ENCODE results near the gene IMP3. TPM values are rescaled to one million over a fixed set of nuclear protein-coding genes. Genes with fewer than 3 reads are reported as not detected.

The IMP3 gene
- total RNA-seq, 1 experiment from 2014 or later: 58.0 TPM

DNA sequence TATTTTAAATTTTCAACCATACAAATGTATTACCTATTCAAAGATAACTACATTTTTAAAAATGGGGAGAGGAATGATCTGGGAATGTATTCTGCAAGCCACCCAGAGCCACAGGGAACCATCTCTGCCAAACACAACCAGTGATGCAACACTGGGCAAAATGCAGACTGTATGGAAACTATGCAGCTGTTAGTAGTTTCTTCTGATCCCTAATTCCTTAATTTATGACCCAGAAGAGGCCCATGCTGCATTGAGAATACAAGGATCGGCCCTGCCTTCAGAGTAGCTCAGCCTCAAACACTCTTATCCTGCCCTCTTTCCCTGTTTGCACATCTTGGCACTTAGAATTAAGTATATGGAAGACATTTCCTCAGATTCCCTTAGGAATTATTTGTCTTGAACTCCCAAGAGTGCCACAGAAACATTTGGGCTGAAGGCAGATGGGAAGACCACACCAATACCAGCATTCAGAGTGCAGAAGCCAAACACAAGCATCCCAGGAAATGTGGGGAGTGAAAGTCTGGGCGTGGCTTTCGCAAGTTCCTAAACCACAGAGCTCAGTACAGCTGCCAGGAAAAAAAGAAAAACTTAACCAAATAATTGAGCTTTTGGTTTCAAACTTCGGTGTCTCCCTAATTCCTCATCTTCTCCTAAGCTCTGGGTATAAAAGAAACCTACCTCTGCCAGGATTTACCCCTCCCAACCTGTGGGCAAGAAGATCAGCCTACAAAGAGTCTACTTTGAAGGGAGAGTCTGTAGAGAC is 19.8 kb downstream of the IMP3 start:
- peaks cover 49% of the 10 kb centered on the region for H3K36me3 Mint-ChIP-seq (ENCODE audit: insufficient read depth, unreplicated experiment)
- no peaks in the 10 kb centered on the region for H3K9me3 Mint-ChIP-seq (ENCODE audit: unreplicated experiment)
- peak overlapping the region; percentile 62 for H3K4me3 Mint-ChIP-seq (ENCODE audit: unreplicated experiment)
- ChIA-PET CTCF (interaction anchor here (0.6 to 2.0 kb wide), 17 partner anchors 12 to 253 kb away, joined by 3 to 12 read pairs (median 5); partner anchors contain the start of genes IMP3, MAN2C1 and SNX33), POLR2A (interaction anchor here (0.6 to 4.9 kb wide), 21 partner anchors 11 to 252 kb away, joined by 3 to 73 read pairs (median 4); partner anchors contain the start of genes IMP3, MAN2C1, PTPN9 and SIN3A)
- DNase-seq (ENCODE audit: unreplicated experiment): peak; percentile 58
- TF ChIP-seq, protein P1, sequence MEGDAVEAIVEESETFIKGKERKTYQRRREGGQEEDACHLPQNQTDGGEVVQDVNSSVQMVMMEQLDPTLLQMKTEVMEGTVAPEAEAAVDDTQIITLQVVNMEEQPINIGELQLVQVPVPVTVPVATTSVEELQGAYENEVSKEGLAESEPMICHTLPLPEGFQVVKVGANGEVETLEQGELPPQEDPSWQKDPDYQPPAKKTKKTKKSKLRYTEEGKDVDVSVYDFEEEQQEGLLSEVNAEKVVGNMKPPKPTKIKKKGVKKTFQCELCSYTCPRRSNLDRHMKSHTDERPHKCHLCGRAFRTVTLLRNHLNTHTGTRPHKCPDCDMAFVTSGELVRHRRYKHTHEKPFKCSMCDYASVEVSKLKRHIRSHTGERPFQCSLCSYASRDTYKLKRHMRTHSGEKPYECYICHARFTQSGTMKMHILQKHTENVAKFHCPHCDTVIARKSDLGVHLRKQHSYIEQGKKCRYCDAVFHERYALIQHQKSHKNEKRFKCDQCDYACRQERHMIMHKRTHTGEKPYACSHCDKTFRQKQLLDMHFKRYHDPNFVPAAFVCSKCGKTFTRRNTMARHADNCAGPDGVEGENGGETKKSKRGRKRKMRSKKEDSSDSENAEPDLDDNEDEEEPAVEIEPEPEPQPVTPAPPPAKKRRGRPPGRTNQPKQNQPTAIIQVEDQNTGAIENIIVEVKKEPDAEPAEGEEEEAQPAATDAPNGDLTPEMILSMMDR (IDR thresholded peaks at IDR 0.05; ENCODE audit: unreplicated experiment): no peak
- H3K27me3 Mint-ChIP-seq (ENCODE audit: insufficient read depth, unreplicated experiment): no peaks in the 10 kb centered on the region
- intact Hi-C loops (cut with micrococcal nuclease): loop anchor here (2.0 to 5.0 kb wide), 3 partner anchors 21 to 253 kb away; partner anchors contain the start of genes IMP3, MAN2C1 and PTPN9
- peaks cover 16% of the 10 kb centered on the region for H3K4me1 Mint-ChIP-seq (ENCODE audit: insufficient read depth, unreplicated experiment)
- H3K27ac Mint-ChIP-seq (ENCODE audit: low read depth, unreplicated experiment): peak overlapping the region; percentile 88
- BruUV-seq (replicated peaks): TSS peak; percentile 18

DNA sequence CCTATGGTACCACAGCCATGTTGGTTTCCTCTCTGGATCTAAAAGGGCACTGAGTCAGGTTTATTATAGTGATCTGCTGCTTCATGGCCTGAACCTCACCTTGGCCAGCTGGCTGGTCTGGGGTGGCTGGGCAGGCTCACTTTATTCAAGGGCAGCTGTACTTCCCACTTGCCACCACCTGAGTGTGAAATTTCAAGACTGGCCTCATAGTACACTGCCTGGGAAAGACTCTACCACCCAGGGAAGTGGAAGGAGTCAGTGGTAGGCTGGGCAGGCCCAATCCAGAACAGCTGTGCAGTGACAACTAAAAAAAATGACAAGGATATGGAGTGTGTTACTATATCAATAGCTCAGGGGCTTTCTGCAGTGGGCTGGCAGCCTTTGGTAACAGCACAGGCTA is 23.3 kb downstream of the IMP3 start:
- Mint-ChIP-seq H3K9me3 (ENCODE audit: unreplicated experiment) (no peaks in the 10 kb centered on the region), H3K27ac (ENCODE audit: low read depth, unreplicated experiment) (no peak overlapping the region), H3K27me3 (ENCODE audit: insufficient read depth, unreplicated experiment) (no peaks in the 10 kb centered on the region), H3K4me3 (ENCODE audit: unreplicated experiment) (no peak overlapping the region), H3K36me3 (ENCODE audit: insufficient read depth, unreplicated experiment) (peaks cover 79% of the 10 kb centered on the region), H3K4me1 (ENCODE audit: insufficient read depth, unreplicated experiment) (peaks cover 16% of the 10 kb centered on the region)
- intact Hi-C loops (cut with micrococcal nuclease): no loop called here
- TF ChIP-seq, protein P1 (IDR thresholded peaks at IDR 0.05; ENCODE audit: unreplicated experiment): no peak
- no peak for DNase-seq (ENCODE audit: unreplicated experiment)
- POLR2A ChIA-PET: interaction anchor here (1.5 kb wide), 1 partner anchor 160 kb away, joined by 3 read pairs; no protein-coding TSS in a partner anchor
- CTCF ChIA-PET: interaction anchor here (0.6 kb wide), 2 partner anchors 12 to 66 kb away, joined by 3 read pairs; no protein-coding TSS in a partner anchor
- no TSS peak for BruUV-seq (replicated peaks)

DNA sequence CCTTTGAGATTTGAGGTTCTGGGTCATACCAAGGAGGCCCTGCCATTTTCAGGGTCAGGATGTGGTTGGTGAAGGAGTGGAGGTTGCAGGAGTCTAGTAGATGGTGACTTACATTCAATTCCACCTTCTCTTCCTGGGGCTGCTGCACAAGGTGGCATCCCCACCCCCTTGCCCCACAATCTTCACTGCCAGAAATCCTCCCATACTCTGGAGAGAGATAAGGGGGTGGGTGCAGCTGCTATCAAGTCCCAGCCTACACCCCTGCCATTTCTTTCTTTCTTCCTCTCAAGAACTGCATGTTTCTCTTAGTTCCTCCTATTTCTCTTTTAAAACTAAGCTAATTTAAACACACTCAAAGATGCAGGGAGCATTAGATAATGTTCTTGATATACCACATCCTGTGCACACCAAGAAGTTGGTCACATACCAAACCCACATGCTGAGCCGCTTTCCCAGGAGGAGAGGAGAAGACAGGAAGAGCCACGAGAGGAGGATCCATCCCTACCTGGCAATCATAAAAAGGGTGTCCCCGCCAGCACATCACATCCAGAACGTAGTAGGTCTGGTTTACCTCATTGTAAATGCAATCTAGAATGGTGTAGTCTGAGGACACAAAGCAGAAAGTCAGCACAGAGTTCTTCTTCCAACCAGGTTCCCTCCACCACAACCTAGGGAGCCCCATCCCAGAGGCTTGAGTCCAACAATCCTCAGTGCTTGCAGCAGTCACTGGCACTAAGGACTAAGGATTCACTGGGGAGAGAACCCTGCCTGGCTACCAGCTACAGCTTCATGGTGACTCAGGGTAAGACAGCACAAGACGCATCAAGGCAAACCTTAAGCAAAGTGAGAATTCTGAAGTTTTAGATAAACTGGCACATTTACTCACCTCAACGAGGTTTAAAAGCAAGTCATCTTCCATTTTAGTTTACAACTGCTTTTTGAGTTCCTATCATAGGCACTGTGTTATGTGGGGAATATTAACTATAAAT is 33.0 kb downstream of the IMP3 start:
- H3K36me3 Mint-ChIP-seq (ENCODE audit: insufficient read depth, unreplicated experiment): peaks cover 80% of the 10 kb centered on the region
- intact Hi-C loops (cut with micrococcal nuclease): no loop called here
- H3K4me1 Mint-ChIP-seq (ENCODE audit: insufficient read depth, unreplicated experiment): no peaks in the 10 kb centered on the region
- TF ChIP-seq, protein P1 (IDR thresholded peaks at IDR 0.05; ENCODE audit: unreplicated experiment): no peak
- no peaks in the 10 kb centered on the region for H3K9me3 Mint-ChIP-seq (ENCODE audit: unreplicated experiment)
- BruUV-seq (replicated peaks): no TSS peak
- no peak overlapping the region for H3K4me3 Mint-ChIP-seq (ENCODE audit: unreplicated experiment)
- H3K27me3 Mint-ChIP-seq (ENCODE audit: insufficient read depth, unreplicated experiment): no peaks in the 10 kb centered on the region
- no peak for DNase-seq (ENCODE audit: unreplicated experiment)
- ChIA-PET CTCF (interaction anchor here (0.9 to 1.8 kb wide), 2 partner anchors 14 to 79 kb away, joined by 3 to 5 read pairs; no protein-coding TSS in a partner anchor), POLR2A (interaction anchor here (0.5 kb wide), 2 partner anchors 41 to 150 kb away, joined by 3 read pairs; partner anchors contain the start of gene SNX33)
- H3K27ac Mint-ChIP-seq (ENCODE audit: low read depth, unreplicated experiment): no peak overlapping the region
